ENCODE data around the gene PLCL1. TPM values are rescaled to one million over a fixed set of nuclear protein-coding genes. Genes with fewer than 3 reads are reported as not detected.

The PLCL1 gene
- polyA plus RNA-seq, 3 donors: 0.69 to 1.4 (median 0.79) TPM

DNA sequence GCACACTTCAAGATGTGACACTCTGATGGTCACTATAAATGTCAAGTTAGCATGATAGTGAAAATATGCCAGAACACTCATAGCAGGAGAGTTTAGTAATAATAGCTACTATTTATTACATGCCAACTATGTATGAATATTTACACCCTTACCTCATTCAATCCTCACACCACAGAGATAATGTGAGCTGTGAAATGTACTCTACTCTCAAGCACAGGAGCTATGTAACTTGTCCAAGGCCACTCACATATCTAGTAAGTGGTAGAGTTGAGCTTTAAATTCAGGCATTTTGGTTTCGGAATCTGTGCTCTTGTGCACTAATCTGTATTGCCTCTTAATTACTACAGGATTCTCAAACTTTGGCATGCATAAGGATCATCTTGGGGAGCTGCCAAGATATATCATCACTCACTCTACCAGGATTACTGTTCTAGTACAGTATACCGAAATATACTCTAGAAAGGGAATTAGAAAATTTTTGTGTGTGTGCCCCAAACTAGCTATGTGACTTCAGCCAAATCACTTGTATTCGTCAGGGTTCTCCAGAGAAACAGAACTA lies 154.3 kb downstream of the PLCL1 start:
- no peak overlapping the region for H3K4me3 ChIP-seq (replicated peaks in 1 of 3; ENCODE audit: low read depth in 2 of 3, low read length in 3 of 3)
- H3K4me2 ChIP-seq (replicated peaks; ENCODE audit: extremely low read depth, low read length, poor library complexity, severe bottlenecking): no peak overlapping the region
- peaks cover 0 to 1% (median 0%) of the 10 kb centered on the region in 3 donors for H3K27me3 Mint-ChIP-seq (ENCODE audit: low read depth in 3 of 3)
- no peaks in the 10 kb centered on the region for H3K4me1 Mint-ChIP-seq
- no peaks in the 10 kb centered on the region for H3K79me2 ChIP-seq (ENCODE audit: insufficient read depth, low read length)
- H3K9ac ChIP-seq (ENCODE audit: insufficient read depth, low read length, poor library complexity, severe bottlenecking): no peak overlapping the region
- H3K27me3 ChIP-seq (ENCODE audit: control insufficient read depth in 2 of 2, insufficient read depth in 2 of 2, low read length in 2 of 2): no peaks in the 10 kb centered on the region
- H4K20me1 ChIP-seq (ENCODE audit: insufficient read depth, low read length): no peaks in the 10 kb centered on the region
- H3K36me3 ChIP-seq (replicated peaks in 1 of 2; ENCODE audit: control insufficient read depth in 1 of 2, insufficient read depth in 2 of 2, low read length in 2 of 2): no peaks in the 10 kb centered on the region
- H3K9me3 ChIP-seq (replicated peaks in 1 of 2; ENCODE audit: control insufficient read depth in 1 of 2, insufficient read depth in 1 of 2, low read length in 2 of 2): no peaks in the 10 kb centered on the region
- H3K4me3 Mint-ChIP-seq: no peak overlapping the region
- no peak for DNase-seq
- peaks cover 2 to 6% (median 5%) of the 10 kb centered on the region in 7 donors for H3K9me3 Mint-ChIP-seq
- TF ChIP-seq, protein P1, sequence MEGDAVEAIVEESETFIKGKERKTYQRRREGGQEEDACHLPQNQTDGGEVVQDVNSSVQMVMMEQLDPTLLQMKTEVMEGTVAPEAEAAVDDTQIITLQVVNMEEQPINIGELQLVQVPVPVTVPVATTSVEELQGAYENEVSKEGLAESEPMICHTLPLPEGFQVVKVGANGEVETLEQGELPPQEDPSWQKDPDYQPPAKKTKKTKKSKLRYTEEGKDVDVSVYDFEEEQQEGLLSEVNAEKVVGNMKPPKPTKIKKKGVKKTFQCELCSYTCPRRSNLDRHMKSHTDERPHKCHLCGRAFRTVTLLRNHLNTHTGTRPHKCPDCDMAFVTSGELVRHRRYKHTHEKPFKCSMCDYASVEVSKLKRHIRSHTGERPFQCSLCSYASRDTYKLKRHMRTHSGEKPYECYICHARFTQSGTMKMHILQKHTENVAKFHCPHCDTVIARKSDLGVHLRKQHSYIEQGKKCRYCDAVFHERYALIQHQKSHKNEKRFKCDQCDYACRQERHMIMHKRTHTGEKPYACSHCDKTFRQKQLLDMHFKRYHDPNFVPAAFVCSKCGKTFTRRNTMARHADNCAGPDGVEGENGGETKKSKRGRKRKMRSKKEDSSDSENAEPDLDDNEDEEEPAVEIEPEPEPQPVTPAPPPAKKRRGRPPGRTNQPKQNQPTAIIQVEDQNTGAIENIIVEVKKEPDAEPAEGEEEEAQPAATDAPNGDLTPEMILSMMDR (IDR thresholded peaks at IDR 0.05): no peak
- H3K4me1 ChIP-seq (ENCODE audit: control insufficient read depth in 1 of 2, insufficient read depth in 2 of 2, low read length in 2 of 2): no peaks in the 10 kb centered on the region
- H3K27ac Mint-ChIP-seq: no peak overlapping the region
- intact Hi-C loops (cut with micrococcal nuclease): no loop called here
- no peak overlapping the region for H2AFZ ChIP-seq (ENCODE audit: insufficient read depth, low read depth, low read length, poor library complexity, severe bottlenecking)
- H3K27ac ChIP-seq (ENCODE audit: low read depth in 1 of 2, low read length in 2 of 2): no peak overlapping the region
- WGBS (ENCODE audit: insufficient coverage): 100% methylated on average over 1 of the region's 3 CpGs
- no peaks in the 10 kb centered on the region for H3K36me3 Mint-ChIP-seq

DNA sequence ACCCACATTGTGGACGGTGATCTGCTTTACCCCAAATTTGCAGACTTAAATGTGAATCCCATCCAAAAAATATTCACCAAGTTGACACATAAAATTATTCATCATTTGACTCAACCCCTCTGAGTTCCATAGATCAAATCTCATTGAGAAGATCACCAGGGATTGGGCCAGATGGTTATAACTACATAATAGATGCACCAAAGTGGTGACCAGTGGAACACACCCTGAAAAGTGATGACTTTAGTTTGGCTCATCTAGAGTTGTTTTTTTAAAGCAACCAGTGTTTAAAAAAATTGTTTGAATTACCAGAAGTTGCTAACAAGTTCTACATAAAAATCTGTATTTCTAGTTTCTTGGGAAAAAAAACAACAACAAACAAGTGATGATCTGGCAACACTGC lies 155.0 kb downstream of the PLCL1 start:
- Mint-ChIP-seq H3K36me3 (no peaks in the 10 kb centered on the region), H3K27ac (no peak overlapping the region), H3K4me3 (no peak overlapping the region), H3K27me3 (ENCODE audit: low read depth in 3 of 3) (peaks cover 0 to 3% (median 0%) of the 10 kb centered on the region in 3 donors), H3K4me1 (no peaks in the 10 kb centered on the region), H3K9me3 (peaks cover 4 to 11% (median 7%) of the 10 kb centered on the region in 7 donors)
- Histone ChIP-seq H3K4me2 (replicated peaks; ENCODE audit: extremely low read depth, low read length, poor library complexity, severe bottlenecking) (no peak overlapping the region), H3K4me1 (ENCODE audit: control insufficient read depth in 1 of 2, insufficient read depth in 2 of 2, low read length in 2 of 2) (no peaks in the 10 kb centered on the region), H4K20me1 (ENCODE audit: insufficient read depth, low read length) (no peaks in the 10 kb centered on the region), H2AFZ (ENCODE audit: insufficient read depth, low read depth, low read length, poor library complexity, severe bottlenecking) (no peak overlapping the region), H3K79me2 (ENCODE audit: insufficient read depth, low read length) (no peaks in the 10 kb centered on the region), H3K9ac (ENCODE audit: insufficient read depth, low read length, poor library complexity, severe bottlenecking) (no peak overlapping the region), H3K36me3 (replicated peaks in 1 of 2; ENCODE audit: control insufficient read depth in 1 of 2, insufficient read depth in 2 of 2, low read length in 2 of 2) (no peaks in the 10 kb centered on the region), H3K4me3 (replicated peaks in 1 of 3; ENCODE audit: low read depth in 2 of 3, low read length in 3 of 3) (no peak overlapping the region), H3K27me3 (ENCODE audit: control insufficient read depth in 2 of 2, insufficient read depth in 2 of 2, low read length in 2 of 2) (no peaks in the 10 kb centered on the region), H3K9me3 (replicated peaks in 1 of 2; ENCODE audit: control insufficient read depth in 1 of 2, insufficient read depth in 1 of 2, low read length in 2 of 2) (peaks cover 0 to under 1% of the 10 kb centered on the region in 2 donors), H3K27ac (ENCODE audit: low read depth in 1 of 2, low read length in 2 of 2) (no peak overlapping the region)
- TF ChIP-seq, protein P1 (IDR thresholded peaks at IDR 0.05): no peak
- no CpG with 5 or more reads among the region's 1 CpG for WGBS (ENCODE audit: insufficient coverage)
- intact Hi-C loops (cut with micrococcal nuclease): no loop called here
- DNase-seq: no peak

Measured in CD14-positive monocyte (primary cell).